GM21360 (cell line): Measurements from ENCODE around the gene CACNA1C.

Experiments
- ATAC-seq: cut with Tn5 transposase; IDR thresholded peaks from one replicate; pipeline ENCODE4 v1.9.1; 2021; ENCODE audit warnings: mild to moderate bottlenecking, moderate library complexity; ENCODE audit not compliant: unreplicated experiment

Gene CACNA1C

GRCh38 chr12:2307550-2307949, 254.8 kb downstream of the CACNA1C start:
- ATAC-seq = no peak

GRCh38 chr12:2309647-2310046, 256.9 kb downstream of the CACNA1C start:
- ATAC-seq = no peak

- no peak for ATAC-seq
These were observed 258.4 kb downstream of the CACNA1C start for GRCh38 chr12:2311020-2311778.

GRCh38 chr12:2312175-2312574, 259.4 kb downstream of the CACNA1C start:
- no peak for ATAC-seq

- ATAC-seq = no peak
These were observed 260.0 kb downstream of the CACNA1C start for GRCh38 chr12:2312770-2313169.

- ATAC-seq = no peak
These were observed 261.7 kb downstream of the CACNA1C start for GRCh38 chr12:2314492-2314891.

GRCh38 chr12:2317772-2318171, 265.0 kb downstream of the CACNA1C start:
- no peak for ATAC-seq

GRCh38 chr12:2318286-2318685, 265.5 kb downstream of the CACNA1C start:
- no peak for ATAC-seq

GRCh38 chr12:2319136-2319535, 266.3 kb downstream of the CACNA1C start:
- ATAC-seq = no peak

GRCh38 chr12:2319737-2320506, 267.1 kb downstream of the CACNA1C start:
- ATAC-seq = no peak

GRCh38 chr12:2320841-2321240, 268.1 kb downstream of the CACNA1C start:
- ATAC-seq = no peak

- no peak for ATAC-seq
These were observed 269.9 kb downstream of the CACNA1C start for GRCh38 chr12:2322554-2323120.

- ATAC-seq = no peak
These were observed 270.9 kb downstream of the CACNA1C start for GRCh38 chr12:2323532-2324255.

GRCh38 chr12:2324387-2324786, 271.6 kb downstream of the CACNA1C start:
- no peak for ATAC-seq

- ATAC-seq = no peak
These were observed 272.7 kb downstream of the CACNA1C start for GRCh38 chr12:2325519-2325918.

GRCh38 chr12:2326470-2326869, 273.7 kb downstream of the CACNA1C start:
- ATAC-seq = no peak

GRCh38 chr12:2328661-2329060, 275.9 kb downstream of the CACNA1C start:
- ATAC-seq = no peak

- ATAC-seq = no peak
These were observed 276.9 kb downstream of the CACNA1C start for GRCh38 chr12:2329661-2330210.

- no peak for ATAC-seq
These were observed 279.4 kb downstream of the CACNA1C start for GRCh38 chr12:2332236-2332635.

- ATAC-seq = no peak
These were observed 280.2 kb downstream of the CACNA1C start for GRCh38 chr12:2332947-2333346.
